ENCODE results near the gene NAALADL2. TPM values are rescaled to one million over a fixed set of nuclear protein-coding genes. Genes with fewer than 3 reads are reported as not detected.

NAALADL2 gene
- total and polyA plus RNA-seq, 2 donors (not counting 3 experiments of a cell fraction or from before 2014, with no cell fraction given): 1.1 to 4.0 TPM

DNA sequence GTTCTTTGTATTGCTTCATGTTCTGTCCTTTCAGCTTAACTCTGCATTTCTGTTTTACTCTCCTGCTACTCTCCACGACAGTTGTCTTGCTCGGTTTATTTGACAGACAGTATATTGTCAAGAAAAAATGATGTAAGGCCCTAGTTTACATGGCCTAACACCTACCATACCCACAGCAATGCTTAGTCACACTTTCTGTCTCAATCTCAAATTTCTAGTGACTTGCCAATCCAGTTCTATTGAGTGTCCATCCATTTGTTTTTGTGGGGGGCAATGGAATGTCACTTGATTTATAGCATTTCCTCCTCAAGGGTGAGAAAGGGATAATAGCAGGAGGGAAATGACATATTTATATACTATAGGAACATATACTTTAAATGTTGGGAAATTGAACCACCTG lies 676.2 kb downstream of the NAALADL2 start:
- no peak overlapping the region for H3K4me2 ChIP-seq (ENCODE audit: insufficient read depth, low read length)
- no peaks in the 10 kb centered on the region for H3K4me1 ChIP-seq (ENCODE audit: control insufficient read depth, extremely low read depth, insufficient read depth, low read length)
- no peaks in the 10 kb centered on the region for H3K27me3 ChIP-seq (ENCODE audit: control insufficient read depth in 2 of 2, insufficient read depth in 2 of 2, low read length in 2 of 2)
- no peak overlapping the region for H3K27ac ChIP-seq (ENCODE audit: insufficient read depth, low read depth, low read length)
- ChIA-PET CTCF (no interaction called here), POLR2A (no interaction called here)
- intact Hi-C loops (cut with micrococcal nuclease) (no loop called here), dilution Hi-C loops (cut with MboI; ENCODE audit: extremely low pct_ligation_motif_present, low sequenced_read_pairs) (no loop called here)
- no peak for FAIRE-seq
- no TSS peak for BruUV-seq (replicated peaks)
- no peak for DNase-seq (ENCODE audit: low read depth, low spot score)
- no peaks in the 10 kb centered on the region for H4K20me1 ChIP-seq (replicated peaks; ENCODE audit: control insufficient read depth, extremely low read depth, insufficient read depth, low read length)
- no peak overlapping the region for H3K4me3 ChIP-seq (replicated peaks in 1 of 3; ENCODE audit: insufficient read depth in 1 of 3, low read depth in 1 of 3, low read length in 3 of 3)
- no peaks in the 10 kb centered on the region for H3K36me3 ChIP-seq (ENCODE audit: control insufficient read depth in 2 of 2, extremely low read depth in 1 of 2, insufficient read depth in 2 of 2, low read length in 2 of 2)
- H3K9me1 ChIP-seq (replicated peaks; ENCODE audit: control insufficient read depth, extremely low read depth, insufficient read depth, low read length): no peaks in the 10 kb centered on the region
- no peak overlapping the region for H3K9ac ChIP-seq (replicated peaks; ENCODE audit: extremely low read depth, insufficient read depth, low read length)
- H3K9me3 ChIP-seq (replicated peaks; ENCODE audit: control insufficient read depth, insufficient read depth, low read length): no peaks in the 10 kb centered on the region
- TF ChIP-seq MAX (IDR thresholded peaks at IDR 0.05; ENCODE audit: insufficient read depth, insufficient read length) (no peak), EZH2 (IDR thresholded peaks at IDR 0.05; ENCODE audit: borderline replicate concordance, low read depth, low read length, severe bottlenecking) (no peak), JUN (IDR thresholded peaks at IDR 0.05; ENCODE audit: borderline replicate concordance, insufficient read depth, insufficient read length, low read depth) (no peak), POLR2A (IDR thresholded peaks at IDR 0.05; ENCODE audit: low read depth, low read length) (no peak), FOS (IDR thresholded peaks at IDR 0.05; ENCODE audit: borderline replicate concordance, insufficient read depth, low read length) (no peak), CTCF (IDR thresholded peaks at IDR 0.05; ENCODE audit: extremely low read depth in 1 of 2, insufficient read depth in 1 of 2, low read depth in 1 of 2, low read length in 2 of 2) (no peak), POLR2AphosphoS5 (IDR thresholded peaks at IDR 0.05; ENCODE audit: insufficient read depth, low read depth, low read length) (no peak), GATA2 (IDR thresholded peaks at IDR 0.05; ENCODE audit: insufficient read depth, insufficient read length, low read depth, low read length) (no peak), MYC (IDR thresholded peaks at IDR 0.05; ENCODE audit: low read depth, low read length) (no peak)
- no peak overlapping the region for H2AFZ ChIP-seq (ENCODE audit: low read depth, low read length)
- H3K79me2 ChIP-seq (ENCODE audit: control insufficient read depth, insufficient read depth, low read length): no peaks in the 10 kb centered on the region

Measured in endothelial cell of umbilical vein (primary cell).